ENCODE data around the gene CDK5RAP1.

Gene CDK5RAP1, protein sequence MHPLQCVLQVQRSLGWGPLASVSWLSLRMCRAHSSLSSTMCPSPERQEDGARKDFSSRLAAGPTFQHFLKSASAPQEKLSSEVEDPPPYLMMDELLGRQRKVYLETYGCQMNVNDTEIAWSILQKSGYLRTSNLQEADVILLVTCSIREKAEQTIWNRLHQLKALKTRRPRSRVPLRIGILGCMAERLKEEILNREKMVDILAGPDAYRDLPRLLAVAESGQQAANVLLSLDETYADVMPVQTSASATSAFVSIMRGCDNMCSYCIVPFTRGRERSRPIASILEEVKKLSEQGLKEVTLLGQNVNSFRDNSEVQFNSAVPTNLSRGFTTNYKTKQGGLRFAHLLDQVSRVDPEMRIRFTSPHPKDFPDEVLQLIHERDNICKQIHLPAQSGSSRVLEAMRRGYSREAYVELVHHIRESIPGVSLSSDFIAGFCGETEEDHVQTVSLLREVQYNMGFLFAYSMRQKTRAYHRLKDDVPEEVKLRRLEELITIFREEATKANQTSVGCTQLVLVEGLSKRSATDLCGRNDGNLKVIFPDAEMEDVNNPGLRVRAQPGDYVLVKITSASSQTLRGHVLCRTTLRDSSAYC

DNA sequence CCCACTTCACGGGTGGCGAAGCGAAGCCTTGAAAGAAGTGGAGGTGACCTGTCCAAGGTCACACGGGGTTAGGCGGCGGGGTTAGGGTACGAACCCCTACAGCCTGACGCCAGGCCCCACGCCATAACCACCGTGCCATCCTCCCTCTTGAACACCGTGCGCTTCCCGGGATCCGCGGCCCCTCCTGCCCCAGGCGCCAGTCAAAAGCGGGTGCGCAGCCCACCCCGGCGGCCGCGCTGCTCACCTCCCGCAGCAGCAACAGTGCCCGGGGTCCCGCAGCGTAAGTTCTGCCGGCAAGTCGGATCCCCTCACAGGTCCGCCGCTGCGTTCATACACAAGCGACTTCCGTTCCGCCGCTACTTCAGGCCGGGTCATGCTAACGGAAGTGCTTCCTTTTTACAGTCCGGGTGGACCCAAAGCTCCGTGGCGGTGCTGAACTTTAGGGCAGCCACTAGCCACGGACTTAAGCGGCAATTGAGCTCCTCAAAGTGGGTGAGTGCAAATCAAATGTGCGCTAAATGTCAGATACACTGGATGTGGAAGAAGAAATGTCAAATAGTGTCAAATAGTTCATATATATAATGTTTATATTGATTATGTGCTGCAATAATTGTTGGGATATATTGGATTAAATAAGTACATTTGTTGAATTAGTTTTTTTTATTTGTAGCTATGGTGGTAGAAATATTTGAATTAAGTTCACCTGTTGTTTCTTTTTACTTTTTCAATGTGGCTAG lies at the start of gene CDK5RAP1:
CDK5RAP1 (minus strand) TSS at position 336 of the 737 bp plus-strand sequence. CDS start 4,455 bp downstream, outside the sequence.
- H3K27ac ChIP-seq: peak within 1 kb of the TSS; percentile 68
- H3K36me3 ChIP-seq: peaks cover 6% of the 10 kb centered on the region
- peaks cover 21 to 24% of the 10 kb centered on the region in 2 experiments for H3K4me1 ChIP-seq (ENCODE audit: control insufficient read depth in 1 of 2, insufficient read depth in 1 of 2, low read depth in 1 of 2, low read length in 1 of 2)
- H3K4me3 ChIP-seq (ENCODE audit: low read depth in 1 of 2, low read length in 1 of 2): peak within 1 kb of the TSS; percentile 81 to 93
- TF ChIP-seq, protein P1, sequence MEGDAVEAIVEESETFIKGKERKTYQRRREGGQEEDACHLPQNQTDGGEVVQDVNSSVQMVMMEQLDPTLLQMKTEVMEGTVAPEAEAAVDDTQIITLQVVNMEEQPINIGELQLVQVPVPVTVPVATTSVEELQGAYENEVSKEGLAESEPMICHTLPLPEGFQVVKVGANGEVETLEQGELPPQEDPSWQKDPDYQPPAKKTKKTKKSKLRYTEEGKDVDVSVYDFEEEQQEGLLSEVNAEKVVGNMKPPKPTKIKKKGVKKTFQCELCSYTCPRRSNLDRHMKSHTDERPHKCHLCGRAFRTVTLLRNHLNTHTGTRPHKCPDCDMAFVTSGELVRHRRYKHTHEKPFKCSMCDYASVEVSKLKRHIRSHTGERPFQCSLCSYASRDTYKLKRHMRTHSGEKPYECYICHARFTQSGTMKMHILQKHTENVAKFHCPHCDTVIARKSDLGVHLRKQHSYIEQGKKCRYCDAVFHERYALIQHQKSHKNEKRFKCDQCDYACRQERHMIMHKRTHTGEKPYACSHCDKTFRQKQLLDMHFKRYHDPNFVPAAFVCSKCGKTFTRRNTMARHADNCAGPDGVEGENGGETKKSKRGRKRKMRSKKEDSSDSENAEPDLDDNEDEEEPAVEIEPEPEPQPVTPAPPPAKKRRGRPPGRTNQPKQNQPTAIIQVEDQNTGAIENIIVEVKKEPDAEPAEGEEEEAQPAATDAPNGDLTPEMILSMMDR (IDR thresholded peaks at IDR 0.05): no peak
- H3K9me3 ChIP-seq: no peaks in the 10 kb centered on the region
- no peaks in the 10 kb centered on the region for H3K27me3 ChIP-seq

DNA sequence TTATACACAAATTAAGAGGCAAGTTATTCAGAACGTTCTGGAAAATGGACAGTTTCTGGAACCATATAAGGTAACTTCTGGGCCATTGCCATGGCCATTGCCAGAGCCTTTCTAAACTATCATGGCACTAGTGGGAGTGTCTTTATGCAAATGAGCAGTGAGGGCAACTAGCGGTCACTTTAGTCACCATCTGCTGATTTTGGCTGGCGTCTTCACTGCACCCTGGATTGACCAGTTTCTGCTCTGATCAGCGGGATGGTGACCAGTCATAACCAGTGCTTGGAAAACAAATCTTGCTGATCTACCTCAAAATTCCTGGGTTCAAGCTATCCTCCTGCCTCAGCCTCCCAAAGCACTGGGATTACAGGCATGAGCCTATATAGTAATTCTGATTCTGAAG lies 49.5 kb upstream of the CDK5RAP1 start:
- H3K27me3 ChIP-seq: no peaks in the 10 kb centered on the region
- no peak overlapping the region for H3K4me3 ChIP-seq (ENCODE audit: low read depth in 1 of 2, low read length in 1 of 2)
- TF ChIP-seq, protein P1 (IDR thresholded peaks at IDR 0.05): no peak
- H3K36me3 ChIP-seq: no peaks in the 10 kb centered on the region
- H3K27ac ChIP-seq: no peak overlapping the region
- H3K9me3 ChIP-seq: no peaks in the 10 kb centered on the region
- peaks cover 0 to 5% of the 10 kb centered on the region in 2 experiments for H3K4me1 ChIP-seq (ENCODE audit: control insufficient read depth in 1 of 2, insufficient read depth in 1 of 2, low read depth in 1 of 2, low read length in 1 of 2)

DNA sequence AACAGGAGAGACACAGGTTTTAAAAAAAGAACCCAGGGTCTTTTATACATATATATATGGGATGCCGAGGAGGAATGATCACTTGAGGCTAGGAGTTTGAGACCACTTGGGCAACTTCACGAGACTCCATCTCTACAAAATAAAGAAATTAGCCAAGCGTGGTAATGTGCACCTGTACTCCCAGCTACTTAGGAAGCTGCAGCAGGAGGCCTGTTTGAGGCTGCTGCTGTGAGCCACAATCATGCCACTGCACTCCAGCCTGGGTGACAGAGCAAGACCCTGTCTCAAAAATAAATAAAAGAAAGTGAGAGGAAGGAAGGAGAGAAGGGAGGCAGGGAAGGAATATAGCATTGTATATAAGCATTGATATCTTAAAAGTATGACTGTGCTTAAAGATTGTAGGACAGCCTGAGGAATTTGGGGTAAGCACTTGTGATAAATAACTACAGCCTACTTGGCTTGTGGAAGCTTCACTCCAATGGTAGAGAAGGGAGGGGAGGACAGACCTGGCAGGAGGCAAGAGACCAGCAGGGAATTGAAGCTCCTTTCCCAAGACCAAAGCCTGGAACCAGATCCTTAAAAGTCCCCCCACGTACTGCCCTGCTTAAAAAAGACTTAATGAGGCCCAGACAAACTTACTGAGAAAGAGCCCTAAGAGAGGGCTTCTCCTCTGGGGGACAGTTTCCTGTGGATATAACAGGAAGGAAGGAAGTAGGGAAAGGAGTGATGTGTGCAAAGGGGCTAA lies 44.7 kb upstream of the CDK5RAP1 start:
- no peak overlapping the region for H3K4me3 ChIP-seq (ENCODE audit: low read depth in 1 of 2, low read length in 1 of 2)
- no peaks in the 10 kb centered on the region for H3K36me3 ChIP-seq
- no peaks in the 10 kb centered on the region for H3K9me3 ChIP-seq
- TF ChIP-seq, protein P1 (IDR thresholded peaks at IDR 0.05): no peak
- peaks cover 27% of the 10 kb centered on the region for H3K27me3 ChIP-seq
- H3K4me1 ChIP-seq (ENCODE audit: control insufficient read depth in 1 of 2, insufficient read depth in 1 of 2, low read depth in 1 of 2, low read length in 1 of 2): peaks cover 9 to 13% of the 10 kb centered on the region in 2 experiments
- no peak overlapping the region for H3K27ac ChIP-seq

DNA sequence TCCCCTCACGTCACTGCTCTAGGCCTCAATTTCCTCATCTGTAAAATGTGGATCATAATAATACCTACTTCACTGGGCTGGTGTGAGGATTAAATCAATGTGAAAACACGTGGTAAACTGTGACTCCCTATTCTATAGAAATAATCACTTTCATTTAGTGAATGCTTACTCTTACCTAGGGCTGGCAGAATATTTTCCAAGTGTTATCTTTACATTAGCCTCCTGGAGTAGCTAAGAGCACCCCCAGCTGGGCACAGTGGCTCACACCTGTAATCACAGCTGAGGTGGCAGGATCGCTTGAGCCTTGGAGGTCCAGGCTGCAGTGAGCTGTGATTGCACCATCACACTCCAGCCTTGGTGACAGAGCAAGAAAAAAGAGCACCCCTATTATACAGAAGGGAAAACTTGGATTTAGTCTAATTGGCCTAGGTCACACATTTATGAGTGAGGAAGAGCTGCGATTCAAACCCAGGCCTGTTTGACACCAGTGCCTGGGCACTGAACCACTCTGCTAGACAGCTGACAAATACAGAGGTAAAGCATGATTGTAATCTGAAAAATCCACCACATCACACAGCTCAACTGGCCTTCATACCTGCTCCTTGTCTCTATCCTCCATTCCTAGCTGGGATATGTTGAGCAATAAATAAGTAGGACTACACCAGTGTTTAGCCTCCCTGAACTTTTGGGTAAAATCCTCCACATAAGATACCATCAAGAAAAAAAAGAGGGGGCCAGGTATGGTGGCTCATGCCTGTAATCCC lies 43.7 kb upstream of the CDK5RAP1 start:
- peak overlapping the region; percentile 93 for H3K4me3 ChIP-seq (ENCODE audit: low read depth in 1 of 2, low read length in 1 of 2)
- no peaks in the 10 kb centered on the region for H3K36me3 ChIP-seq
- H3K4me1 ChIP-seq (ENCODE audit: control insufficient read depth in 1 of 2, insufficient read depth in 1 of 2, low read depth in 1 of 2, low read length in 1 of 2): peaks cover 9 to 13% of the 10 kb centered on the region in 2 experiments
- TF ChIP-seq, protein P1 (IDR thresholded peaks at IDR 0.05): no peak
- H3K27me3 ChIP-seq: peaks cover 29% of the 10 kb centered on the region
- no peak overlapping the region for H3K27ac ChIP-seq
- H3K9me3 ChIP-seq: no peaks in the 10 kb centered on the region

Measured in neutrophil (primary cell).